ENCODE measurements around the gene ANO7.
"Not testable (repeated sequence)": the region's sequence is repeated elsewhere in the genome, so short reads cannot be mapped to it uniquely, and the experiment has no call there.

Gene ANO7

GRCh38 chr2:241195506-241196130 is 7.1 kb downstream of the ANO7 start:
- TF ChIP-seq TCF4 (CRISPR knock-in tag; IDR thresholded peaks at IDR 0.05; ENCODE audit: borderline replicate concordance): no peak
- TF ChIP-seq RARB (CRISPR knock-in tag; IDR thresholded peaks at IDR 0.05): no peak
- TF ChIP-seq ARNTL (CRISPR knock-in tag; IDR thresholded peaks at IDR 0.05; ENCODE audit: borderline replicate concordance, low read depth): no peak
- TF ChIP-seq ZFP3 (CRISPR knock-in tag; IDR thresholded peaks at IDR 0.05): no peak
- no peak for TF ChIP-seq BACH2 (CRISPR knock-in tag; IDR thresholded peaks at IDR 0.05; ENCODE audit: borderline replicate concordance)
- no peak for TF ChIP-seq PATZ1 (CRISPR knock-in tag; IDR thresholded peaks at IDR 0.05; ENCODE audit: borderline replicate concordance)
- TF ChIP-seq CSDC2 (CRISPR knock-in tag; IDR thresholded peaks at IDR 0.05): no peak
- no peak for TF ChIP-seq ZC3H10 (CRISPR knock-in tag; IDR thresholded peaks at IDR 0.05)
- TF ChIP-seq ZNF8 (CRISPR knock-in tag; IDR thresholded peaks at IDR 0.05): no peak
- no peak for TF ChIP-seq ZFP30 (CRISPR knock-in tag; IDR thresholded peaks at IDR 0.05)
- no peak for TF ChIP-seq CREB5 (CRISPR knock-in tag; IDR thresholded peaks at IDR 0.05; ENCODE audit: low read depth)
- TF ChIP-seq ISL1 (CRISPR knock-in tag; IDR thresholded peaks at IDR 0.05): no peak
- TF ChIP-seq ZNF565 (CRISPR knock-in tag; conservative IDR thresholded peaks at IDR 0.05; ENCODE audit: low read depth): no peak
- TF ChIP-seq ESRRG (CRISPR knock-in tag; IDR thresholded peaks at IDR 0.05): no peak
- no peak for ATAC-seq

- not testable (repeated sequence) for ATAC-seq
Measured at GRCh38 chr2:241197246-241197645, 8.8 kb downstream of the ANO7 start.

GRCh38 chr2:241197947-241198346 is 9.5 kb downstream of the ANO7 start:
- TF ChIP-seq PATZ1 (CRISPR knock-in tag; IDR thresholded peaks at IDR 0.05; ENCODE audit: borderline replicate concordance): no peak
- TF ChIP-seq TOX (CRISPR knock-in tag; IDR thresholded peaks at IDR 0.05; ENCODE audit: borderline replicate concordance): no peak
- no peak for TF ChIP-seq ZNF565 (CRISPR knock-in tag; conservative IDR thresholded peaks at IDR 0.05; ENCODE audit: low read depth)
- no peak for TF ChIP-seq ESRRG (CRISPR knock-in tag; IDR thresholded peaks at IDR 0.05)
- no peak for TF ChIP-seq POU6F1 (CRISPR knock-in tag; IDR thresholded peaks at IDR 0.05; ENCODE audit: borderline replicate concordance, low read depth)
- no peak for TF ChIP-seq ZFP30 (CRISPR knock-in tag; IDR thresholded peaks at IDR 0.05)
- no peak for TF ChIP-seq CREB5 (CRISPR knock-in tag; IDR thresholded peaks at IDR 0.05; ENCODE audit: low read depth)
- no peak for TF ChIP-seq ZNF8 (CRISPR knock-in tag; IDR thresholded peaks at IDR 0.05)
- no peak for TF ChIP-seq ARNTL (CRISPR knock-in tag; IDR thresholded peaks at IDR 0.05; ENCODE audit: borderline replicate concordance, low read depth)
- TF ChIP-seq TCF4 (CRISPR knock-in tag; IDR thresholded peaks at IDR 0.05; ENCODE audit: borderline replicate concordance): no peak
- TF ChIP-seq ZNF70 (CRISPR knock-in tag; IDR thresholded peaks at IDR 0.05): no peak
- TF ChIP-seq OSR1 (CRISPR knock-in tag; IDR thresholded peaks at IDR 0.05): no peak
- TF ChIP-seq ZFP3 (CRISPR knock-in tag; IDR thresholded peaks at IDR 0.05): no peak
- TF ChIP-seq CSRNP3 (CRISPR knock-in tag; IDR thresholded peaks at IDR 0.05): no peak
- TF ChIP-seq TSHZ2 (CRISPR knock-in tag; IDR thresholded peaks at IDR 0.05): no peak
- no peak for TF ChIP-seq CSDC2 (CRISPR knock-in tag; IDR thresholded peaks at IDR 0.05)
- no peak for TF ChIP-seq ZC3H10 (CRISPR knock-in tag; IDR thresholded peaks at IDR 0.05)
- no peak for ATAC-seq

All from SK-N-SH treated with all-trans-retinoic acid at 6 μM for 48 hours (cell line).